Keratinocyte (primary cell): ENCODE data around the gene PRG3. TPM values are rescaled to one million over a fixed set of nuclear protein-coding genes. Genes with fewer than 3 reads are reported as not detected.

Experiments
- DNase-seq: peaks from one replicate; pipeline ENCODE4 v3.0.0-alpha.2; 2011; ENCODE audit warnings: low read depth, missing footprints, low spot score
- FAIRE-seq: peaks from 2 replicates; lab custom pipeline; 2011; peaks lifted over from hg19 to GRCh38; lab: Jason Lieb, UNC
- H2AFZ ChIP-seq: 2 replicates; pipeline ENCODE4 v1.6.0; 2012; ENCODE audit warnings: low read length, control low read depth, inconsistent platforms; ENCODE audit not compliant: control insufficient read depth
- H3K27ac ChIP-seq: 2 replicates; pipeline ENCODE4 v1.5.1; 2011; ENCODE audit warnings: low read length; ENCODE audit not compliant: control insufficient read depth, insufficient read depth
- H3K27me3 ChIP-seq: 3 replicates; pipeline ENCODE4 v1.6.0; 2011; ENCODE audit warnings: low read length; ENCODE audit not compliant: control insufficient read depth, insufficient read depth; ENCODE audit errors: extremely low read depth
- H3K36me3 ChIP-seq, 2 experiments: 2 replicates in 1 of 2; 3 replicates in 1 of 2; pipeline ENCODE4 v1.5.1; 2011; ENCODE audit warnings: low read length in 2 of 2, mild to moderate bottlenecking in 1 of 2; ENCODE audit not compliant: control insufficient read depth in 2 of 2, insufficient read depth in 2 of 2; ENCODE audit errors: extremely low read depth in 1 of 2
- H3K4me1 ChIP-seq: 3 replicates; pipeline ENCODE4 v1.5.1; 2011; ENCODE audit warnings: low read length; ENCODE audit not compliant: control insufficient read depth, insufficient read depth; ENCODE audit errors: extremely low read depth
- H3K4me2 ChIP-seq: 3 replicates; pipeline ENCODE4 v1.6.0; 2011; ENCODE audit warnings: low read depth, low read length; ENCODE audit not compliant: control insufficient read depth, insufficient read depth; ENCODE audit errors: extremely low read depth
- H3K4me3 ChIP-seq, 3 experiments: fragments of 200-600 bp in 1 of 3; sonication (generic) in 1 of 3; 2 replicates in 2 of 3; 3 replicates in 1 of 3; pipeline ENCODE4 v1.5.1; 2011 to 2016; ENCODE audit warnings: low read length in 3 of 3, mild to moderate bottlenecking in 3 of 3, control low read depth in 2 of 3, inconsistent platforms in 1 of 3, low read depth in 1 of 3, mixed read lengths in 1 of 3, mixed run types in 1 of 3, moderate library complexity in 1 of 3; ENCODE audit not compliant: control insufficient read depth in 2 of 3, insufficient read depth in 2 of 3; ENCODE audit errors: extremely low read depth in 1 of 3
- H3K79me2 ChIP-seq: 2 replicates; pipeline ENCODE4 v1.6.0; 2012; ENCODE audit warnings: low read length; ENCODE audit not compliant: control insufficient read depth, insufficient read depth
- H3K9ac ChIP-seq: 3 replicates; pipeline ENCODE4 v1.6.0; 2011; ENCODE audit warnings: low read length; ENCODE audit not compliant: control insufficient read depth, insufficient read depth; ENCODE audit errors: extremely low read depth
- H3K9me1 ChIP-seq: 3 replicates; pipeline ENCODE4 v1.6.0; 2011; ENCODE audit warnings: low read length; ENCODE audit not compliant: control insufficient read depth, insufficient read depth; ENCODE audit errors: extremely low read depth
- H3K9me3 ChIP-seq: 2 replicates; pipeline ENCODE4 v1.5.1; 2012; ENCODE audit warnings: low read depth, low read length; ENCODE audit not compliant: control insufficient read depth
- H4K20me1 ChIP-seq: 3 replicates; pipeline ENCODE4 v1.6.0; 2011; ENCODE audit warnings: low read length; ENCODE audit not compliant: control insufficient read depth, insufficient read depth; ENCODE audit errors: extremely low read depth
- CTCF ChIP-seq, 3 experiments: IDR thresholded peaks in 1 of 3; conservative IDR thresholded peaks in 1 of 3; optimal IDR thresholded peaks in 1 of 3; 2 replicates in 2 of 3; 3 replicates in 1 of 3; pipeline versions ENCODE3 to v1.5.1; 2011; ENCODE audit warnings: low read length in 3 of 3, mild to moderate bottlenecking in 3 of 3, moderate library complexity in 2 of 3, control low read depth in 1 of 3, inconsistent platforms in 1 of 3; ENCODE audit not compliant: insufficient read depth in 2 of 3; ENCODE audit errors: extremely low read depth in 1 of 3
- EZH2 ChIP-seq: IDR thresholded peaks from one replicate; pipeline ENCODE4 v1.6.1; 2012; ENCODE audit warnings: inconsistent platforms, mild to moderate bottlenecking, low read length, moderate library complexity
- dilution Hi-C: fragments of 300-500 bp; cut with MboI; formaldehyde crosslinking; loops from one replicate; pipeline ENCODE4 v1.7.0; 2020; ENCODE audit warnings: low sequenced_read_pairs; ENCODE audit not compliant: extremely low pct_ligation_motif_present
- polyA plus RNA-seq, 5 experiments: library from polyadenylated mRNA; depleted of rRNA in 3 of 5; stranded (reverse) in 3 of 5; stranded (forward) in 1 of 5; unstranded in 1 of 5; fragments of >200 nt; gene quantifications; 1 replicate in 1 of 5; 2 replicates in 3 of 5; 3 replicates in 1 of 5; pipeline versions ENCODE4 v1.2.1 to v1.2.3, GENCODE V29; 2011 to 2012; ENCODE audit warnings: missing spikeins in 2 of 5, low read depth in 1 of 5, low replicate concordance in 1 of 5

PRG3 gene
- polyA plus RNA-seq, 1 donor (not counting 4 experiments of a cell fraction or from before 2014, with no cell fraction given), result not detected

GRCh38 chr11:57379732-57380131 is 1.2 kb downstream of the PRG3 start:
- no peaks in the 10 kb centered on the region for H3K36me3 ChIP-seq
- H3K9me3 ChIP-seq, result no peaks in the 10 kb centered on the region
- no peaks in the 10 kb centered on the region for H3K27me3 ChIP-seq
- H3K9ac ChIP-seq, result no peak overlapping the region
- no peaks in the 10 kb centered on the region for H3K79me2 ChIP-seq
- peak; percentile 70 for FAIRE-seq
- DNase-seq, result no peak
- TF ChIP-seq CTCF (optimal IDR thresholded peaks at IDR 0.05 in 1 of 3, IDR thresholded peaks at IDR 0.05 in 1 of 3, conservative IDR thresholded peaks at IDR 0.05 in 1 of 3; ENCODE audit: extremely low read depth in 1 of 3, insufficient read depth in 2 of 3, low read length in 3 of 3) (no peak), EZH2 (no peak)
- no peaks in the 10 kb centered on the region for H4K20me1 ChIP-seq
- no peak overlapping the region for H3K4me3 ChIP-seq
- no peak overlapping the region for H3K4me2 ChIP-seq
- no peaks in the 10 kb centered on the region for H3K9me1 ChIP-seq
- dilution Hi-C loops, result no loop called here
- H3K4me1 ChIP-seq, result no peaks in the 10 kb centered on the region
- H2AFZ ChIP-seq, result no peak overlapping the region
- no peak overlapping the region for H3K27ac ChIP-seq

GRCh38 chr11:57378186-57378585 is 2.8 kb downstream of the PRG3 start:
- Histone ChIP-seq H3K9ac (no peak overlapping the region), H3K79me2 (no peaks in the 10 kb centered on the region), H3K4me2 (no peak overlapping the region), H2AFZ (no peak overlapping the region), H4K20me1 (no peaks in the 10 kb centered on the region), H3K4me1 (no peaks in the 10 kb centered on the region), H3K36me3 (no peaks in the 10 kb centered on the region), H3K27me3 (no peaks in the 10 kb centered on the region), H3K27ac (no peak overlapping the region), H3K9me3 (no peaks in the 10 kb centered on the region), H3K9me1 (no peaks in the 10 kb centered on the region), H3K4me3 (no peak overlapping the region)
- dilution Hi-C loops, result no loop called here
- DNase-seq (no peak), FAIRE-seq (no peak)
- TF ChIP-seq EZH2 (no peak), CTCF (optimal IDR thresholded peaks at IDR 0.05 in 1 of 3, IDR thresholded peaks at IDR 0.05 in 1 of 3, conservative IDR thresholded peaks at IDR 0.05 in 1 of 3; ENCODE audit: extremely low read depth in 1 of 3, insufficient read depth in 2 of 3, low read length in 3 of 3) (no peak)
